ENCODE results near the gene MAST4. TPM values are rescaled to one million over a fixed set of nuclear protein-coding genes. Genes with fewer than 3 reads are reported as not detected.

MAST4 gene
- total and polyA plus RNA-seq, 2 of the 4 experiments (the other 2 are of a cell fraction): 4.8 to 6.8 TPM

DNA sequence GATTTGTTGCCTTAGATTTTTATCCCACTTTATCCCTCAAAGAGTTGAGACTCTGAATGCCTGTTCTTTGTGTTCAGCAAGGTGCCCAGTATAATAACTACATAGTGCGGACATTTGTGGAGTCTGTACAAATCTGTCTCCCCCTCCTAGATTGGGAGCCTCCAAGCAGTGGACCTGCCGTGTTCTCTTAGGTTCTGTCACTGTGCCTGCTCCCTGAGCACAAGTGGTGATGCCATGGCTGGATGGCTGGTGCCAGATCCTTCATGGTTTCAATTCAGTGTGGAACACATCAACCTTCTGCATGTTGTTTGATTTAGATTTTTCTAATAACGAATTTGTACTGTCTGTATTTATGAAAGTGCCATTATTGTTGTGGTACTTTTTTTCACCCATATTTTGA lies 307.5 kb downstream of the MAST4 start:
- no peaks in the 10 kb centered on the region for H3K9me3 ChIP-seq (ENCODE audit: control insufficient read depth, insufficient read depth, low read length)
- dilution Hi-C loops (cut with HindIII; ENCODE audit: low sequenced_read_pairs, unreplicated experiment): no loop called here
- H3K9ac ChIP-seq (ENCODE audit: low read depth, low read length): no peak overlapping the region
- H4K20me1 ChIP-seq (ENCODE audit: insufficient read depth, low read length): no peaks in the 10 kb centered on the region
- in situ Hi-C loops (cut with MboI; ENCODE audit: low sequenced_read_pairs): no loop called here
- CTCF ChIA-PET: no interaction called here
- no peak overlapping the region for H3K27ac ChIP-seq (ENCODE audit: insufficient read depth, low read length)
- no peak for TF ChIP-seq MAZ (IDR thresholded peaks at IDR 0.05; ENCODE audit: borderline replicate concordance, low read depth, low read length)
- TF ChIP-seq, protein P1, sequence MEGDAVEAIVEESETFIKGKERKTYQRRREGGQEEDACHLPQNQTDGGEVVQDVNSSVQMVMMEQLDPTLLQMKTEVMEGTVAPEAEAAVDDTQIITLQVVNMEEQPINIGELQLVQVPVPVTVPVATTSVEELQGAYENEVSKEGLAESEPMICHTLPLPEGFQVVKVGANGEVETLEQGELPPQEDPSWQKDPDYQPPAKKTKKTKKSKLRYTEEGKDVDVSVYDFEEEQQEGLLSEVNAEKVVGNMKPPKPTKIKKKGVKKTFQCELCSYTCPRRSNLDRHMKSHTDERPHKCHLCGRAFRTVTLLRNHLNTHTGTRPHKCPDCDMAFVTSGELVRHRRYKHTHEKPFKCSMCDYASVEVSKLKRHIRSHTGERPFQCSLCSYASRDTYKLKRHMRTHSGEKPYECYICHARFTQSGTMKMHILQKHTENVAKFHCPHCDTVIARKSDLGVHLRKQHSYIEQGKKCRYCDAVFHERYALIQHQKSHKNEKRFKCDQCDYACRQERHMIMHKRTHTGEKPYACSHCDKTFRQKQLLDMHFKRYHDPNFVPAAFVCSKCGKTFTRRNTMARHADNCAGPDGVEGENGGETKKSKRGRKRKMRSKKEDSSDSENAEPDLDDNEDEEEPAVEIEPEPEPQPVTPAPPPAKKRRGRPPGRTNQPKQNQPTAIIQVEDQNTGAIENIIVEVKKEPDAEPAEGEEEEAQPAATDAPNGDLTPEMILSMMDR (conservative IDR thresholded peaks at IDR 0.05; ENCODE audit: low read depth, low read length): no peak
- no peak for TF ChIP-seq RFX5 (IDR thresholded peaks at IDR 0.05; ENCODE audit: low read depth, low read length)
- TF ChIP-seq NFE2L2 (IDR thresholded peaks at IDR 0.05; ENCODE audit: low read depth, low read length): no peak
- TF ChIP-seq RCOR1 (IDR thresholded peaks at IDR 0.05; ENCODE audit: insufficient replicate concordance, low read length): no peak
- no peak for TF ChIP-seq MAFK (IDR thresholded peaks at IDR 0.05; ENCODE audit: low read depth, low read length)
- no peak for TF ChIP-seq CHD1 (IDR thresholded peaks at IDR 0.05; ENCODE audit: low read depth, low read length)
- TF ChIP-seq, protein P2, sequence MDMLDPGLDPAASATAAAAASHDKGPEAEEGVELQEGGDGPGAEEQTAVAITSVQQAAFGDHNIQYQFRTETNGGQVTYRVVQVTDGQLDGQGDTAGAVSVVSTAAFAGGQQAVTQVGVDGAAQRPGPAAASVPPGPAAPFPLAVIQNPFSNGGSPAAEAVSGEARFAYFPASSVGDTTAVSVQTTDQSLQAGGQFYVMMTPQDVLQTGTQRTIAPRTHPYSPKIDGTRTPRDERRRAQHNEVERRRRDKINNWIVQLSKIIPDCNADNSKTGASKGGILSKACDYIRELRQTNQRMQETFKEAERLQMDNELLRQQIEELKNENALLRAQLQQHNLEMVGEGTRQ (IDR thresholded peaks at IDR 0.05; ENCODE audit: low read depth, low read length): no peak
- TF ChIP-seq RAD21 (IDR thresholded peaks at IDR 0.05; ENCODE audit: low read length): no peak
- H3K4me3 ChIP-seq (ENCODE audit: insufficient read depth, low read depth, low read length): no peak overlapping the region
- no peak for DNase-seq
- POLR2A ChIA-PET (ENCODE audit: unreplicated experiment): no interaction called here
- no peak overlapping the region for H2BK15ac ChIP-seq (ENCODE audit: low read depth, low read length)
- H4K8ac ChIP-seq (ENCODE audit: low read depth in 2 of 2, low read length in 2 of 2): no peak overlapping the region
- no peak overlapping the region for H2AK5ac ChIP-seq (ENCODE audit: low read depth, low read length)
- no peak for ATAC-seq (ENCODE audit: low read depth)
- no peak overlapping the region for H4K91ac ChIP-seq (ENCODE audit: insufficient read depth, low read depth, low read length)
- H3K23ac ChIP-seq (ENCODE audit: low read depth, low read length): no peak overlapping the region
- H3K18ac ChIP-seq (ENCODE audit: low read depth, low read length): no peak overlapping the region
- no peak overlapping the region for H2AK9ac ChIP-seq (replicated peaks; ENCODE audit: low read depth, low read length, poor library complexity)
- intact Hi-C loops (cut with micrococcal nuclease): no loop called here
- no peak overlapping the region for H2BK120ac ChIP-seq (ENCODE audit: low read depth, low read length)
- WGBS, 2 experiments (ENCODE audit: extremely low coverage in 2 of 2, insufficient read length in 1 of 2): 100% methylated on average over 1 of the region's 3 CpGs; no CpG with 5 or more reads in 1 of the 2 experiments
- no peak overlapping the region for H4K5ac ChIP-seq (ENCODE audit: low read depth, low read length)
- H3K4me1 ChIP-seq (ENCODE audit: control insufficient read depth, insufficient read depth, low read length): peaks cover 2% of the 10 kb centered on the region; the same call in 1 of the 2 replicates
- H3K4ac ChIP-seq (ENCODE audit: low read depth, low read length): no peak overlapping the region
- H2AFZ ChIP-seq (replicated peaks; ENCODE audit: low read length, poor library complexity): peak overlapping the region; percentile 53
- no peak overlapping the region for H2BK20ac ChIP-seq (ENCODE audit: low read depth, low read length)
- peaks cover 2% of the 10 kb centered on the region; the same call in 1 of the 2 replicates for H3K27me3 ChIP-seq (ENCODE audit: control insufficient read depth, insufficient read depth, low read length)
- H3K56ac ChIP-seq (ENCODE audit: extremely low read depth, insufficient read depth, low read length): no peak overlapping the region
- no TSS peak for BruUV-seq (replicated peaks)
- no peaks in the 10 kb centered on the region for H3K79me1 ChIP-seq (ENCODE audit: low read depth in 1 of 2, low read length in 2 of 2)
- no peaks in the 10 kb centered on the region for H3K36me3 ChIP-seq (ENCODE audit: control insufficient read depth, insufficient read depth, low read length)
- H3K14ac ChIP-seq (replicated peaks; ENCODE audit: low read depth, low read length): no peak overlapping the region
- H3K4me2 ChIP-seq (ENCODE audit: low read depth, low read length): no peak overlapping the region
- no peaks in the 10 kb centered on the region for H3K9me1 ChIP-seq (ENCODE audit: insufficient read depth, low read length)
- H2BK5ac ChIP-seq (ENCODE audit: low read depth, low read length, poor library complexity, severe bottlenecking): no peak overlapping the region

All from IMR-90 (cell line).